ENCODE data around the gene ZNF554. TPM values are rescaled to one million over a fixed set of nuclear protein-coding genes. Genes with fewer than 3 reads are reported as not detected.

ZNF554 gene
- total and polyA plus RNA-seq, 5 donors from 2014 or later = 1.8 to 6.1 (median 3.3) TPM

GRCh38 chr19:2777952-2778683, 41.5 kb upstream of the ZNF554 start:
- Histone ChIP-seq H3K27me3 (ENCODE audit: control insufficient read depth, insufficient read depth, low read length) (no peaks in the 10 kb centered on the region), H3K4me3 (ENCODE audit: low read depth, low read length) (no peak overlapping the region), H3K9me3 (ENCODE audit: control insufficient read depth in 2 of 2, low read length in 2 of 2) (no peaks in the 10 kb centered on the region), H3K36me3 (ENCODE audit: control insufficient read depth, insufficient read depth, low read length) (peaks cover 3% of the 10 kb centered on the region), H3K4me1 (ENCODE audit: control insufficient read depth, insufficient read depth, low read length, poor library complexity, severe bottlenecking) (peaks cover 35% of the 10 kb centered on the region), H3K27ac (ENCODE audit: insufficient read depth, low read length, poor library complexity, severe bottlenecking) (no peak overlapping the region)
- H3K9me3 Mint-ChIP-seq = peaks cover 0 to 2% (median 0%) of the 10 kb centered on the region in 7 donors
- DNase-seq = no peak
- H3K36me3 Mint-ChIP-seq = peaks cover 6% of the 10 kb centered on the region
- H3K4me1 Mint-ChIP-seq = peaks cover 5 to 55% (median 39%) of the 10 kb centered on the region in 4 donors
- no peak for ATAC-seq (ENCODE audit: low read depth in 2 of 2)
- H3K4me3 Mint-ChIP-seq = peak overlapping the region in 1 of 4 donors; percentile 52
- peak overlapping the region in 1 of 3 donors; percentile 29 for H3K27ac Mint-ChIP-seq
- peaks cover 4% of the 10 kb centered on the region for H3K27me3 Mint-ChIP-seq

GRCh38 chr19:2779121-2779740, 40.4 kb upstream of the ZNF554 start:
- Histone ChIP-seq H3K27me3 (ENCODE audit: control insufficient read depth, insufficient read depth, low read length) (no peaks in the 10 kb centered on the region), H3K36me3 (ENCODE audit: control insufficient read depth, insufficient read depth, low read length) (peaks cover 3% of the 10 kb centered on the region), H3K4me1 (ENCODE audit: control insufficient read depth, insufficient read depth, low read length, poor library complexity, severe bottlenecking) (peaks cover 44% of the 10 kb centered on the region), H3K9me3 (ENCODE audit: control insufficient read depth in 2 of 2, low read length in 2 of 2) (no peaks in the 10 kb centered on the region), H3K4me3 (ENCODE audit: low read depth, low read length) (no peak overlapping the region), H3K27ac (ENCODE audit: insufficient read depth, low read length, poor library complexity, severe bottlenecking) (no peak overlapping the region)
- ATAC-seq (ENCODE audit: low read depth in 2 of 2) (no peak), DNase-seq (no peak)
- Mint-ChIP-seq H3K9me3 (peaks cover 0 to 2% (median 0%) of the 10 kb centered on the region in 7 donors), H3K27me3 (peaks cover 4% of the 10 kb centered on the region), H3K4me1 (peaks cover 9 to 62% (median 44%) of the 10 kb centered on the region in 4 donors), H3K36me3 (peaks cover 6% of the 10 kb centered on the region), H3K4me3 (peak overlapping the region in 2 of 4 donors; percentile 35 to 91), H3K27ac (no peak overlapping the region)

DNA sequence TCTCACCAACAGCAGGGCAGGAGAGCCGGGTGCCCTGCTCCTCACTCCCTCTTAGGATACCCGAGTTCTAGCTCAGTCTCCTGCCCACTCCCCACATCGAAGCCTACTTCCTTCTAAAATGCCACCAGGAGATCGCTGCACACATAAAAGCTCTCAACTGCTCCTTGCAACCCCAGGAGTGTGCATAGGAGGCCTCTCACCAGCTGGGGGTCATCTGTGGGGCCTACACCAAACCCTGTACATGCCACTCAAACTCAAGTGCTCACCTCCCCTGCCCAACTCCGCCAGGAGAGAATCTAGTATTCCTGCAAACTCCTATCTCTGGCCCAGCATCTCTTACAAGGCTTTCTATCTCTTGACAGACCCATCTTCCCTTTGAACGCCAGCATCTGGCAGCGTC, 39.4 kb upstream of the ZNF554 start:
- Mint-ChIP-seq H3K4me1 (peaks cover 10 to 65% (median 41%) of the 10 kb centered on the region in 4 donors), H3K4me3 (peak overlapping the region; percentile 34 to 91 (median 55)), H3K36me3 (peaks cover 2% of the 10 kb centered on the region), H3K27ac (peak overlapping the region in 2 of 3 donors; percentile 52 to 56), H3K9me3 (peaks cover 0 to 2% (median 0%) of the 10 kb centered on the region in 7 donors), H3K27me3 (peaks cover 4% of the 10 kb centered on the region)
- peaks cover 47% of the 10 kb centered on the region for H3K4me1 ChIP-seq (ENCODE audit: control insufficient read depth, insufficient read depth, low read length, poor library complexity, severe bottlenecking)
- no peaks in the 10 kb centered on the region for H3K9me3 ChIP-seq (ENCODE audit: control insufficient read depth in 2 of 2, low read length in 2 of 2)
- no peak overlapping the region for H3K4me3 ChIP-seq (ENCODE audit: low read depth, low read length)
- H3K27me3 ChIP-seq (ENCODE audit: control insufficient read depth, insufficient read depth, low read length) = no peaks in the 10 kb centered on the region
- peaks cover 3% of the 10 kb centered on the region for H3K36me3 ChIP-seq (ENCODE audit: control insufficient read depth, insufficient read depth, low read length)
- no peak for ATAC-seq (ENCODE audit: low read depth in 2 of 2)
- no peak overlapping the region for H3K27ac ChIP-seq (ENCODE audit: insufficient read depth, low read length, poor library complexity, severe bottlenecking)
- DNase-seq = no peak

DNA sequence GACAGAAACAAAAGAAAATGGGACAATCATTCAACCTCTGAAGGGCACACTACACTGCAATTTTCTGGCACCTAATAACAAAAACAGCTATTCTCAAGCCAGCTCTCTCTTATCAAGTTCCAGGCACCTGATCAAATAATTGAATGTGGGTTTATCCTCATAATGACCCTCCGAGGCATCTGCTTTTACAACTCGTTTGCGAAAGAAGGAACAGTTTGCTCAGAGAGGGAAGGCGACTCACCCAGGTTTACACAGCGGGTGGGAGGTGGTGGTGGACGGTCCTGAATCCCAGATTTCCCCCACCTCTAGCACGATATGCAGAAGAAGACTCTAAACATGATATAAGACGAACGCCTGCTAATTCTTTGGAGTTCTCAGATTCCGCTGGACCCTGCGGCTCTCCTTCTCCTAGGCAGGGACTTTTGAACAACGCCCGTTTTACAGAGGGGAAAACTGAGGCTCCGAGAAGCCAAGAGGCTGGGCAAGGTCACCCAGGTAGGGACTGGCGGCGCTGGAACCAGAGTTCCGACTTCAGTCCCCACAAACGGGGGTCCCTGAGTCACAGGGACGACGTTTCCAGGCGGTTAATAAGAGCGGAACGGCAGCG, 37.2 kb upstream of the ZNF554 start:
- peaks cover 10 to 65% (median 34%) of the 10 kb centered on the region in 4 donors for H3K4me1 Mint-ChIP-seq
- peak overlapping the region; percentile 82 for H3K27ac ChIP-seq (ENCODE audit: insufficient read depth, low read length, poor library complexity, severe bottlenecking)
- H3K4me3 ChIP-seq (ENCODE audit: low read depth, low read length) = peak overlapping the region; percentile 75
- H3K9me3 ChIP-seq (ENCODE audit: control insufficient read depth in 2 of 2, low read length in 2 of 2) = no peaks in the 10 kb centered on the region
- DNase-seq (no peak), ATAC-seq (ENCODE audit: low read depth in 2 of 2) (no peak)
- H3K27me3 Mint-ChIP-seq = peaks cover 4% of the 10 kb centered on the region
- peaks cover 3% of the 10 kb centered on the region for H3K36me3 ChIP-seq (ENCODE audit: control insufficient read depth, insufficient read depth, low read length)
- H3K27ac Mint-ChIP-seq = peak overlapping the region; percentile 38 to 97 (median 94)
- peaks cover 43% of the 10 kb centered on the region for H3K4me1 ChIP-seq (ENCODE audit: control insufficient read depth, insufficient read depth, low read length, poor library complexity, severe bottlenecking)
- no peaks in the 10 kb centered on the region for H3K36me3 Mint-ChIP-seq
- H3K9me3 Mint-ChIP-seq = peaks cover 0 to 2% (median 0%) of the 10 kb centered on the region in 7 donors
- peak overlapping the region; percentile 87 to 91 (median 90) for H3K4me3 Mint-ChIP-seq
- no peaks in the 10 kb centered on the region for H3K27me3 ChIP-seq (ENCODE audit: control insufficient read depth, insufficient read depth, low read length)

- peak within 1 kb of the TSS; percentile 94 to 97 (median 95) for H3K27ac Mint-ChIP-seq
- peak within 1 kb of the TSS; percentile 75 for H3K4me3 ChIP-seq (ENCODE audit: low read depth, low read length)
- peak; percentile 94 to 98 (median 97) for DNase-seq
Observed at GRCh38 chr19:2782936-2783780, 36.5 kb upstream of the ZNF554 start, which contains the start of gene SGTA. Gene SGTA, minus strand, starts transcription at chr19:2783273. Its CDS starts 14,205 bp downstream, at chr19:2769068.

DNA sequence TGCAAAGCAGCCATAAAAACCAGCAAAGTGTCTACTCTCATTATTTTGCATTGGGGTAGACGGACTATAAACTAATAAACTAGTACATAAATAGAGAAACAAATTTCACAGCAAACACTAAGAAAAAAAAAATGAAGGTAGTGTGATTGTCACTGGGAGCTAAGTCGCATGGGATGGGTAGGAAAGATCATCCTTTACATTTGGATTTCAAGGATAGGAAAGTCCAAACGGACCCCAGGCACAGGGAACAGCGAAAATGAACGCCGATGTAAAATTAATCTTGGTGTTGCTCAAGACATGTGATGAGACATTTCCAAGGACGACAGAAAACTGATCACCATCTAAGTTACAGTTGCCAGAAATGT, 35.9 kb upstream of the ZNF554 start:
- ATAC-seq (ENCODE audit: low read depth in 2 of 2) (no peak), DNase-seq (no peak)
- H3K27ac ChIP-seq (ENCODE audit: insufficient read depth, low read length, poor library complexity, severe bottlenecking) = peak overlapping the region; percentile 82
- peak overlapping the region; percentile 87 to 91 (median 90) for H3K4me3 Mint-ChIP-seq
- H3K27me3 ChIP-seq (ENCODE audit: control insufficient read depth, insufficient read depth, low read length) = no peaks in the 10 kb centered on the region
- no peaks in the 10 kb centered on the region for H3K36me3 ChIP-seq (ENCODE audit: control insufficient read depth, insufficient read depth, low read length)
- H3K4me3 ChIP-seq (ENCODE audit: low read depth, low read length) = peak overlapping the region; percentile 28
- peak overlapping the region; percentile 94 to 97 (median 95) for H3K27ac Mint-ChIP-seq
- H3K4me1 ChIP-seq (ENCODE audit: control insufficient read depth, insufficient read depth, low read length, poor library complexity, severe bottlenecking) = peaks cover 43% of the 10 kb centered on the region
- H3K4me1 Mint-ChIP-seq = peaks cover 18 to 72% (median 36%) of the 10 kb centered on the region in 4 donors
- peaks cover 4% of the 10 kb centered on the region for H3K27me3 Mint-ChIP-seq
- H3K9me3 ChIP-seq (ENCODE audit: control insufficient read depth in 2 of 2, low read length in 2 of 2) = no peaks in the 10 kb centered on the region
- peaks cover 0 to 2% (median 0%) of the 10 kb centered on the region in 7 donors for H3K9me3 Mint-ChIP-seq
- H3K36me3 Mint-ChIP-seq = no peaks in the 10 kb centered on the region

More at GRCh38 chr19:2782936-2783780, 36.5 kb upstream of the ZNF554 start, which contains the start of gene SGTA:
- H3K4me1 Mint-ChIP-seq = peaks cover 17 to 71% (median 38%) of the 10 kb centered on the region in 4 donors
- peaks cover 3% of the 10 kb centered on the region for H3K36me3 ChIP-seq (ENCODE audit: control insufficient read depth, insufficient read depth, low read length)
- no peaks in the 10 kb centered on the region for H3K27me3 ChIP-seq (ENCODE audit: control insufficient read depth, insufficient read depth, low read length)
- peak within 1 kb of the TSS; percentile 82 for H3K27ac ChIP-seq (ENCODE audit: insufficient read depth, low read length, poor library complexity, severe bottlenecking)
- H3K27me3 Mint-ChIP-seq = peaks cover 4% of the 10 kb centered on the region
- peaks cover 43% of the 10 kb centered on the region for H3K4me1 ChIP-seq (ENCODE audit: control insufficient read depth, insufficient read depth, low read length, poor library complexity, severe bottlenecking)
- no peaks in the 10 kb centered on the region for H3K9me3 ChIP-seq (ENCODE audit: control insufficient read depth in 2 of 2, low read length in 2 of 2)
- H3K4me3 Mint-ChIP-seq = peak within 1 kb of the TSS; percentile 87 to 91 (median 90)
- peak; percentile 66 to 67 for ATAC-seq (ENCODE audit: low read depth in 2 of 2)
- no peaks in the 10 kb centered on the region for H3K36me3 Mint-ChIP-seq
- H3K9me3 Mint-ChIP-seq = peaks cover 0 to 2% (median 0%) of the 10 kb centered on the region in 7 donors
